ENCODE measurements around the gene EFNA3.
A peak's percentile ranks its signal among the peaks of the same experiment; 100 is the strongest.

The EFNA3 gene

DNA sequence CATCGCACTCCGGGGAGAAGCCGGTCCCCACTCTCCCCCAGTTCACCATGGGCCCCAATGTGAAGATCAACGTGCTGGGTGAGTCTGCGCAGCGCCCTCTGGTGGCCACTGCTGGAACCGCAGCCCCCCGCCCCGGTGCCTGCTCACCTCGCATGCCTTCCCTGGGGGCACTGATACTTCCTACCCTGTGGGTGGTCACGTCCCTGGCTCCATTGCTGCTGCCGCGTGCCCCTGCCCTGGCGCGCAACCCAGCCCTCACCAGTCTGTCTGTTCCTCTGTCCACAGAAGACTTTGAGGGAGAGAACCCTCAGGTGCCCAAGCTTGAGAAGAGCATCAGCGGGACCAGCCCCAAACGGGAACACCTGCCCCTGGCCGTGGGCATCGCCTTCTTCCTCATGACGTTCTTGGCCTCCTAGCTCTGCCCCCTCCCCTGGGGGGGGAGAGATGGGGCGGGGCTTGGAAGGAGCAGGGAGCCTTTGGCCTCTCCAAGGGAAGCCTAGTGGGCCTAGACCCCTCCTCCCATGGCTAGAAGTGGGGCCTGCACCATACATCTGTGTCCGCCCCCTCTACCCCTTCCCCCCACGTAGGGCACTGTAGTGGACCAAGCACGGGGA, 7.6 kb downstream of the EFNA3 start:
- CTCF ChIA-PET = interaction anchor here (0.6 to 5.5 kb wide), 29 partner anchors 10 to 606 kb away, joined by 3 to 212 read pairs (median 7); partner anchors contain the start of genes EFNA4, KRTCAP2, SHC1 and SLC50A1
- peak overlapping the region; percentile 89 for H3K4me3 ChIP-seq (ENCODE audit: low read depth, low read length)
- peak; percentile 97 for TF ChIP-seq CTCF (IDR thresholded peaks at IDR 0.05; ENCODE audit: insufficient read depth, low read length, missing control alignments)
- DNase-seq (ENCODE audit: low read depth, low spot score) = no peak
- POLR2A ChIA-PET = interaction anchor here (1.8 kb wide), 1 partner anchor 87 kb away, joined by 5 read pairs; the partner anchor contains the start of gene KRTCAP2

- no peak for TF ChIP-seq CTCF (IDR thresholded peaks at IDR 0.05; ENCODE audit: insufficient read depth, low read length, missing control alignments)
- ChIA-PET CTCF (interaction anchor here (0.6 to 5.5 kb wide), 13 partner anchors 9 to 527 kb away, joined by 3 to 212 read pairs (median 15); partner anchors contain the start of genes EFNA4, KRTCAP2 and SLC50A1), POLR2A (no interaction called here)
- H3K4me3 ChIP-seq (ENCODE audit: low read depth, low read length) = no peak overlapping the region
- no peak for DNase-seq (ENCODE audit: low read depth, low spot score)
Measured at GRCh38 chr1:155086856-155087535, 8.4 kb downstream of the EFNA3 start.

- peak; percentile 95 for TF ChIP-seq CTCF (IDR thresholded peaks at IDR 0.05; ENCODE audit: insufficient read depth, low read length, missing control alignments)
- DNase-seq (ENCODE audit: low read depth, low spot score) = no peak
- CTCF ChIA-PET = interaction anchor here (0.6 to 6.8 kb wide), 55 partner anchors 8 to 610 kb away, joined by 3 to 457 read pairs (median 5); partner anchors contain the start of genes ADAM15, DPM3, EFNA1 and EFNA3
- POLR2A ChIA-PET = interaction anchor here (1.5 kb wide), 1 partner anchor 77 kb away, joined by 6 read pairs; no protein-coding TSS in a partner anchor
- no peak overlapping the region for H3K4me3 ChIP-seq (ENCODE audit: low read depth, low read length)
Measured at GRCh38 chr1:155091071-155092051, 12.7 kb downstream of the EFNA3 start.

- H3K4me3 ChIP-seq (ENCODE audit: low read depth, low read length) = no peak overlapping the region
- TF ChIP-seq CTCF (IDR thresholded peaks at IDR 0.05; ENCODE audit: insufficient read depth, low read length, missing control alignments) = no peak
- POLR2A ChIA-PET = interaction anchor here (1.5 kb wide), 1 partner anchor 76 kb away, joined by 6 read pairs; no protein-coding TSS in a partner anchor
- no peak for DNase-seq (ENCODE audit: low read depth, low spot score)
- CTCF ChIA-PET = interaction anchor here (0.8 to 6.8 kb wide), 42 partner anchors 8 to 559 kb away, joined by 3 to 457 read pairs (median 7); partner anchors contain the start of genes DPM3, EFNA1, EFNA3 and EFNA4
Measured at GRCh38 chr1:155092131-155092530, 13.5 kb downstream of the EFNA3 start.

- H3K4me3 ChIP-seq (ENCODE audit: low read depth, low read length) = no peak overlapping the region
- CTCF ChIA-PET = interaction anchor here (1.0 to 6.8 kb wide), 11 partner anchors 14 to 77 kb away, joined by 5 to 457 read pairs (median 19); partner anchors contain the start of genes EFNA1, EFNA3, KRTCAP2 and TRIM46
- DNase-seq (ENCODE audit: low read depth, low spot score) = no peak
- POLR2A ChIA-PET = no interaction called here
- no peak for TF ChIP-seq CTCF (IDR thresholded peaks at IDR 0.05; ENCODE audit: insufficient read depth, low read length, missing control alignments)
Measured at GRCh38 chr1:155092641-155093040, 14.0 kb downstream of the EFNA3 start.
